Neural cell (in vitro differentiated cells): ENCODE results near the gene ANKRD52.

Source experiments
- CTCF ChIP-seq: fragments of 450-650 bp; IDR thresholded peaks from 2 replicates; pipeline ENCODE4 v1.5.1; 2014; ENCODE audit warnings: antibody characterized with exemption, mild to moderate bottlenecking, moderate library complexity; ENCODE audit not compliant: poor library complexity, severe bottlenecking
- EP300 ChIP-seq: fragments of 450-650 bp; conservative IDR thresholded peaks from 2 replicates; pipeline ENCODE4 v1.6.1; 2014; ENCODE audit warnings: antibody characterized with exemption, mild to moderate bottlenecking, moderate library complexity; ENCODE audit not compliant: poor library complexity, severe bottlenecking
- EZH2 ChIP-seq: fragments of 200-600, 300-800 bp; shearing (Covaris generic), sonication (generic); IDR thresholded peaks from 2 replicates; pipeline ENCODE4 v1.6.1; 2014; ENCODE audit warnings: antibody characterized with exemption, low read length, borderline replicate concordance, mild to moderate bottlenecking; ENCODE audit not compliant: insufficient read depth, poor library complexity, severe bottlenecking
- MXI1 ChIP-seq: fragments of 450-650 bp; conservative IDR thresholded peaks from 2 replicates; pipeline ENCODE4 v1.6.1; 2014; ENCODE audit warnings: antibody characterized with exemption, mild to moderate bottlenecking; ENCODE audit not compliant: poor library complexity, severe bottlenecking
- POLR2AphosphoS5 ChIP-seq: IDR thresholded peaks from 2 replicates; pipeline ENCODE4 v1.6.1; 2012
- RAD21 ChIP-seq: fragments of 450-650 bp; conservative IDR thresholded peaks from 2 replicates; pipeline ENCODE4 v1.6.1; 2014; ENCODE audit warnings: antibody characterized with exemption, mild to moderate bottlenecking, moderate library complexity
- REST ChIP-seq: IDR thresholded peaks from 2 replicates; pipeline ENCODE4 v1.6.1; 2012; ENCODE audit warnings: borderline replicate concordance
- SMC3 ChIP-seq: fragments of 450-650 bp; conservative IDR thresholded peaks from 2 replicates; pipeline ENCODE4 v1.6.1; 2014; ENCODE audit warnings: antibody characterized with exemption, mild to moderate bottlenecking, moderate library complexity; ENCODE audit not compliant: poor library complexity

GRCh38 chr12:56198836-56199235, 59.3 kb downstream of the ANKRD52 start:
- TF ChIP-seq EZH2 = no peak
- TF ChIP-seq REST = no peak
- TF ChIP-seq CTCF = no peak
- TF ChIP-seq RAD21 = no peak
- TF ChIP-seq SMC3 = no peak
- TF ChIP-seq POLR2AphosphoS5 = no peak
- TF ChIP-seq EP300 = no peak
- TF ChIP-seq MXI1 = no peak
